NOMO-1 treated with DMSO at 0.1 percent for 48 hours (cell line): Measurements from ENCODE around the gene GFPT1.

Source experiments
- DNase-seq: peaks from one replicate; lab custom pipeline; 2025; ENCODE audit not compliant: unreplicated experiment; lab: John Stamatoyannopoulos, UW

Gene GFPT1

DNA sequence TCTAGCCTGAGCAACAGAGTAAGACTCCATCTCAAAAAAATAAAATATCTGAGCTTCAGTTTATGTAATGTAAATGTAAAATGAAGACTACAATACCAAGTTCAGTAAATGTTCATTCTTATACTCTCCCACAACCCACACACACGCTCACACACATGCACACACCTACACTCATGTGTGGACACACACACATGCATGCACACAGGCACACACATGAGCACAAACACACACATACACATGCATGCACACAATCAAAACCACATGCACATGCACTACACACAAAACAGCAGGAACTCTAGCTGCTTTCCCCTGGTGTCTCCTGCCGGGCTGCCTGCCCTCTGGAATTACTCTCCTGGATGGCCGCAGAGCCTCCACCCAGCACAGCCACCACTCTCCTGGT lies 90.6 kb downstream of the GFPT1 start:
- no peak for DNase-seq

DNA sequence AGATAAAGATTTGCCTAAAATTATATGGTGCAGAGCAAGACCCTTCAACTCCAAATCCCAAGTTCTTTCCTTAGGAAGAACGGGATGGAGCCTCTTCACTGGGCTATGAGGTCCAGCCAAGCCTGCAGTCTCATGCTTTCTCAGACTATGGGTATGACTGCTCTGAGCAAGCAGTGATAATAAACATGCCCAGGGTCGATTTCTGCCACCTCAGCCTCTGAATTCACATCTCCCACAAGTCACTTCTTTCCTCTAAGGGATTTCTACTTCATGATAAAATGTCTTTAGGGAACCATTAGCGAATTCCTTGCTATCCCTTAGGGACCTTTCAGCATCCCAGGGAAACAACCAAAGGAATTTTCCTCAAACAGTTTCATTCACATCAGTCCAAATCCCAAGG lies 94.8 kb downstream of the GFPT1 start:
- DNase-seq, result no peak

- DNase-seq, result no peak
These were observed 95.3 kb downstream of the GFPT1 start for GRCh38 chr2:69291721-69292120.

- no peak for DNase-seq
These were observed 95.9 kb downstream of the GFPT1 start for GRCh38 chr2:69291004-69291650.

- DNase-seq, result no peak
These were observed 98.6 kb downstream of the GFPT1 start for GRCh38 chr2:69288429-69288828.

DNA sequence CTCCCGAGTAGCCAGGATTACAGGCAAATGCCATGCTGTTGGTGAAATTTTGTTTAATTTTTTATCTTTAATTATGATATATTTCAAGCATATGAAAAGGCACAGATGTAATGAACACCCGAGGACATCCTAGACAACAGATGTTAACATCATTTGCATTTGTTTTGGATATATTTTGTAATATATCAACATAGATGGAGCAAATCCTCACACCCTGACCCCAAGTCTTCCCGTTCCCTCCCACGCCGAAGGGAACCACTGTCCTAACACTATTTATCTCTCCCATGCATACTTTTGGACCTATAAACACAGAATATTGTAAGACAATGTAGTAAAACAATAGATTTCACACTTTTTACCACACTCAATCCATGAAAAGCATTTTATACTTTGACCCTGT lies 99.5 kb downstream of the GFPT1 start:
- no peak for DNase-seq

DNA sequence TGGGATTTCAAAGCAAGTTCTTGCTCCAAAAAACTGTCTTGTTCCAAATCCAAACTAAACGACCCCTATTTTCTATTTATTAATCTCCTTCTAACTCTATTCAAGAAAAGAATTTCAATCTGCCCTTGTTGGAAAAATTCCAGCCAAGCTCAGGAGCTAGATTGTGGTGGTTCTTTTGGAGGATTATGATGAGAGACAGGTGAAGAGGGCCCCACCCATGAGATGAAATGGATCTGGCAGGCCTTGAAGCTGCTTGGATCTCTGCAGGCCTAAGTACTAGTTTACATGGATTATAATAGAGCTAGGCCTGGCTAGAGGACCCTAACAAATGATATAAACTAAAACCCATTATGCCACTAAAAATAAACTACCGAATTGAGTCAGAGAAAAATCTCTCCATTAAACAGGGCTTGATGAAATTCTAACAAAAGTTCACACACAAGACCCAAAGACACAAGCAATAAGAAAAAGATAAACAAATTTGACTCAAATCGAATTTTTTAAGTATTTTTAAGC lies 101.6 kb downstream of the GFPT1 start:
- no peak for DNase-seq

- no peak for DNase-seq
These were observed 106.1 kb downstream of the GFPT1 start for GRCh38 chr2:69280796-69281412.

DNA sequence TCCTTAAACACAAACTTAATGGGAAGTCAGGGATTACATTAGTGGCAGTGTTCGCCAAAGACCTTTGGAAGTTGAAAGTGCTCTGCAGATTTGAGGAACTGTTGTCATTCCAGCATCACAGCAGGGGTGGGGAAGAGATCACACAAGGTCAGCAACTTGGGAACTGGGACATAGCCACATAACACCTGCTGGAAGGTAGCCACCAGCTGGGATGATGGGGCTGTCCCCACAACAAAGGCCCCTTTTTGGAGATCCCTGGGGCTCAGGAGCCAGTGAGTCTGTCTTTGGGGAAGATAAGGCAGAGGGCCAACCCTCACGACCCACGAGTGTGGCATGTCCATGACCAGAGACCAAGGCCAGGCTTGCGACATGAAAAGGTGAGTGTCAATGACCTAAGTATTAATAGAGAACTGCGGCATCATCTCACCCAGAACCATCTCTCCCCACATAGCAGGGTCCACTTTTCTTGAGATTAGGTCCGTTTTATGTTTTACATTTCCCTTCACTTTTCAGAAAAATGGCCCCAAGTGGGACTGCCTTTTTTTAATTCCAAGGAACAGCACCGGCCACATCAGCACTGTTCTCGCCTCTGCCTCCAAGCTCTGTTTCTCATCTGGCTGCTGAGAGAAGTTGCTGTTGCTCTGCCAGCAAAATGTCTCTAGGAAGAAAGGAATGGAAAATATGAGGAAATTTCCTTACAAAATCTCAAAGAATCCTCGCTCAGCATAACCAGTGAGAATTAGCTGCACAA lies 106.9 kb downstream of the GFPT1 start:
- DNase-seq, result no peak

DNA sequence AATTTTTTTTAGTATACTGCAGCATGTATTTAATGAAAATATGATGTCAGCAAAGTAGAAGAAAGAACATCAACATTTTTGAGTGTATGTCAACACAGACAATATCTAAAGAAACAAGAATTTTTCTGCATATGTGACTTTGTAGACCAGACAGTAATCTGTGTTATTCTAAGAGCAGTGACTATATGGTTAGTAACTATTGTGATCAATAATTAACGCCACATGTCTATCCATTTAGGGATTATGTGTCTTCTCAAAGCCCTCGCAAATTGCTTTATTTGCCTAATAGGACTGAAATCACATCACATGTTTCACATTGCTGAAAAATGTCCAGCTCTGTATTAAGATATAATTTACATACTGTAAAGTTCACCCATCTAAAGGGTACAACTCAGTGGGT lies 107.8 kb downstream of the GFPT1 start:
- no peak for DNase-seq

- DNase-seq, result no peak
These were observed 108.7 kb downstream of the GFPT1 start for GRCh38 chr2:69278366-69278765.

DNA sequence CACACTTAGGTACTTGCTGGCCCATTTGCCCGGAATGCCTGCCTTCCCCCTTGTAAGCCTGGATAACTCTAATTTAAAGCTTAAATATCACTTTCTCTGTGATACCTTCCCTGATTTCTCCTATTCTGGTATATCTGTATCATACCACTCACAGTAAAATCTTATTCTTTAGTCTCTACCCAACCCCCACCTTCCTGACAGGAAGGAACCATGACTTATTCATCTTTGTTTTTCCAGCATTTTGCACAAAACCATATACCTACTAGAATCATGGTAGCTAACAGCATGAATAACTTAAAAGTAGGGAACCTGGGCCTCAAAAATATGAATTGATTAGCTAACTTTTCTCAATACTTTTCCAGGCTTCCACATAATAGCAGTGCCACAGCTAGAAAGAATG lies 111.5 kb downstream of the GFPT1 start:
- DNase-seq, result no peak

- DNase-seq, result peak; percentile 60
These were observed 114.1 kb downstream of the GFPT1 start for GRCh38 chr2:69272803-69273471.

- peak; percentile 78 for DNase-seq
These were observed 115.2 kb downstream of the GFPT1 start for GRCh38 chr2:69271831-69272257.
